GM12874 (cell line): ENCODE measurements around the gene SBF1.

Experiments used
- CTCF ChIP-seq: IDR thresholded peaks from 2 replicates; pipeline ENCODE4 v1.5.1; 2011; ENCODE audit warnings: low read depth, mild to moderate bottlenecking, control low read depth, low read length, moderate library complexity; ENCODE audit not compliant: insufficient read depth

The SBF1 gene

GRCh38 chr22:50504369-50505211, 29.8 kb upstream of the SBF1 start:
- TF ChIP-seq CTCF, result no peak

GRCh38 chr22:50503475-50504145, 28.8 kb upstream of the SBF1 start:
- no peak for TF ChIP-seq CTCF

GRCh38 chr22:50502628-50503474, 28.0 kb upstream of the SBF1 start:
- no peak for TF ChIP-seq CTCF

GRCh38 chr22:50502096-50502495, 27.3 kb upstream of the SBF1 start:
- TF ChIP-seq CTCF, result no peak

- TF ChIP-seq CTCF, result no peak
Observed at GRCh38 chr22:50500452-50500851, 25.6 kb upstream of the SBF1 start.

- peak; percentile 69 for TF ChIP-seq CTCF
Observed at GRCh38 chr22:50498322-50498890, 23.6 kb upstream of the SBF1 start.

GRCh38 chr22:50497093-50497492, 22.3 kb upstream of the SBF1 start:
- no peak for TF ChIP-seq CTCF
